Uterus (tissue), 2 donors: Measurements from ENCODE around the gene SELENOK.

Experiments used
- POLR2A ChIP-seq, 2 donors: fragments of 450-650 bp; IDR thresholded peaks; one replicate each; pipeline ENCODE4 v1.6.1; 2016; ENCODE audit warnings: antibody characterized with exemption in 2 of 2, mild to moderate bottlenecking in 1 of 2, moderate library complexity in 1 of 2
- TF ChIP-seq, protein P1 (sequence below), 4 experiments: fragments of 200-600 bp in 2 of 4; fragments of 450-650 bp in 2 of 4; sonication (generic) in 2 of 4; IDR thresholded peaks; one replicate each; pipeline ENCODE4 v1.5.1; 2016 to 2019; ENCODE audit warnings: antibody characterized with exemption in 4 of 4, mild to moderate bottlenecking in 2 of 4, moderate library complexity in 1 of 4

DNA sequence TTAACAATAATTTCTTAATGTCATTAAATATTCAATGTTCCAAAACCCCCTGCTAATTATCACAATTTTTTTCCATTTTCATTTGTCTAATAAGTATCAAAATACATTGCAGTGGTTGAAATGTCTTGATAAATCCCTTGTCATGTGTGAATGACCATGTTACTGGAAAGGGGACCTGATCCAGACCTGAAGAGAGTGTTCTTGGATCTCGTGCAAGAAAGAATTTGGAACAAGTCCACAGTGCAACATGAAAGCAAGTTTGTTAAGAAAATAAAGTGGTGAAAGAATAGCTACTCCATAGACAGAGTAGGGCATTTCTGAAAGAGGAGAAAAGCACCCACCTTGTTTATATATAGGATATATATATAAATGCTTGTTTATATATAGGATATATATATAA lies 10.4 kb upstream of the SELENOK start:
- TF ChIP-seq, protein P1, sequence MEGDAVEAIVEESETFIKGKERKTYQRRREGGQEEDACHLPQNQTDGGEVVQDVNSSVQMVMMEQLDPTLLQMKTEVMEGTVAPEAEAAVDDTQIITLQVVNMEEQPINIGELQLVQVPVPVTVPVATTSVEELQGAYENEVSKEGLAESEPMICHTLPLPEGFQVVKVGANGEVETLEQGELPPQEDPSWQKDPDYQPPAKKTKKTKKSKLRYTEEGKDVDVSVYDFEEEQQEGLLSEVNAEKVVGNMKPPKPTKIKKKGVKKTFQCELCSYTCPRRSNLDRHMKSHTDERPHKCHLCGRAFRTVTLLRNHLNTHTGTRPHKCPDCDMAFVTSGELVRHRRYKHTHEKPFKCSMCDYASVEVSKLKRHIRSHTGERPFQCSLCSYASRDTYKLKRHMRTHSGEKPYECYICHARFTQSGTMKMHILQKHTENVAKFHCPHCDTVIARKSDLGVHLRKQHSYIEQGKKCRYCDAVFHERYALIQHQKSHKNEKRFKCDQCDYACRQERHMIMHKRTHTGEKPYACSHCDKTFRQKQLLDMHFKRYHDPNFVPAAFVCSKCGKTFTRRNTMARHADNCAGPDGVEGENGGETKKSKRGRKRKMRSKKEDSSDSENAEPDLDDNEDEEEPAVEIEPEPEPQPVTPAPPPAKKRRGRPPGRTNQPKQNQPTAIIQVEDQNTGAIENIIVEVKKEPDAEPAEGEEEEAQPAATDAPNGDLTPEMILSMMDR (IDR thresholded peaks at IDR 0.05), result no peak
- no peak for TF ChIP-seq POLR2A (IDR thresholded peaks at IDR 0.05)
